SU-DHL-6 (cell line): ENCODE measurements around the gene UGP2.
"Not testable (repeated sequence)": the region's sequence is repeated elsewhere in the genome, so short reads cannot be mapped to it uniquely, and the experiment has no call there.

ENCODE experiments used
- EZH2phosphoT487 ChIP-seq: fragments of 200-600 bp; sonication (generic), shearing (Covaris generic); conservative IDR thresholded peaks from 2 replicates; pipeline ENCODE4 v1.6.1; 2018; ENCODE audit warnings: mild to moderate bottlenecking, antibody characterized with exemption, low read length, moderate library complexity, mixed read lengths
- TF ChIP-seq, protein P1 (sequence below): fragments of 200-600 bp; sonication (generic); IDR thresholded peaks from one replicate; pipeline ENCODE4 v1.5.1; 2017; ENCODE audit warnings: antibody characterized with exemption, mild to moderate bottlenecking, low read length, moderate library complexity; ENCODE audit not compliant: insufficient read depth, poor library complexity, severe bottlenecking

DNA sequence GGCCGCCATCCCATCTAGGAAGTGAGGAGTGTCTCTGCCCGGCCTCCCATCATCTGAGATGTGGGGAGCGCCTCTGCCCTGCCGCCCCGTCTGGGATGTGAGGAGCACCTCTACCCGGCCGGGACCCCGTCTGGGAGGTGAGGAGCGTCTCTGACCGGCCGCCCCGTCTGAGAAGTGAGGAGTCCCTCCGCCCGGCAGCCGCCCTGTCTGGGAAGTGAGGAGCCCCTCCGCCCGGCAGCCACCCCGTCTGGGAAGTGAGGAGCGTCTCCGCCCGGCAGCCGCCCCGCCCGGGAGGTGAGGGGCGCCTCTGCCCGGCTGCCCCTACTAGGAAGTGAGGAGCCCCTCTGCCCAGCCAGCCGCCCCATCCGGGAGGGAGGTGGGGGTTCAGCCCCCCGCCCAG, 32.8 kb upstream of the UGP2 start:
- TF ChIP-seq, protein P1, sequence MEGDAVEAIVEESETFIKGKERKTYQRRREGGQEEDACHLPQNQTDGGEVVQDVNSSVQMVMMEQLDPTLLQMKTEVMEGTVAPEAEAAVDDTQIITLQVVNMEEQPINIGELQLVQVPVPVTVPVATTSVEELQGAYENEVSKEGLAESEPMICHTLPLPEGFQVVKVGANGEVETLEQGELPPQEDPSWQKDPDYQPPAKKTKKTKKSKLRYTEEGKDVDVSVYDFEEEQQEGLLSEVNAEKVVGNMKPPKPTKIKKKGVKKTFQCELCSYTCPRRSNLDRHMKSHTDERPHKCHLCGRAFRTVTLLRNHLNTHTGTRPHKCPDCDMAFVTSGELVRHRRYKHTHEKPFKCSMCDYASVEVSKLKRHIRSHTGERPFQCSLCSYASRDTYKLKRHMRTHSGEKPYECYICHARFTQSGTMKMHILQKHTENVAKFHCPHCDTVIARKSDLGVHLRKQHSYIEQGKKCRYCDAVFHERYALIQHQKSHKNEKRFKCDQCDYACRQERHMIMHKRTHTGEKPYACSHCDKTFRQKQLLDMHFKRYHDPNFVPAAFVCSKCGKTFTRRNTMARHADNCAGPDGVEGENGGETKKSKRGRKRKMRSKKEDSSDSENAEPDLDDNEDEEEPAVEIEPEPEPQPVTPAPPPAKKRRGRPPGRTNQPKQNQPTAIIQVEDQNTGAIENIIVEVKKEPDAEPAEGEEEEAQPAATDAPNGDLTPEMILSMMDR, result not testable (repeated sequence)
- TF ChIP-seq EZH2phosphoT487, result not testable (repeated sequence)
